ENCODE measurements around the gene B4GALT6.

Gene B4GALT6

GRCh38 chr18:31581498-31582197, 102.7 kb downstream of the B4GALT6 start:
- H4K20me1 ChIP-seq (ENCODE audit: insufficient read depth) = no peaks in the 10 kb centered on the region
- no peaks in the 10 kb centered on the region for H3K4me1 ChIP-seq (ENCODE audit: low read depth, poor library complexity, severe bottlenecking)
- H3K79me2 ChIP-seq (ENCODE audit: insufficient read depth, low read depth) = no peaks in the 10 kb centered on the region
- H3K36me3 ChIP-seq (ENCODE audit: insufficient read depth) = no peaks in the 10 kb centered on the region
- no peak overlapping the region for H3K9ac ChIP-seq
- no peaks in the 10 kb centered on the region for H3K27me3 ChIP-seq (ENCODE audit: insufficient read depth, low read depth)
- no peak overlapping the region for H3K4me2 ChIP-seq
- no peak overlapping the region for H2AFZ ChIP-seq (ENCODE audit: low read depth)
- H3K4me3 ChIP-seq (IDR thresholded peaks at IDR 0.05; ENCODE audit: insufficient read depth, low read depth, low read length) = no peak overlapping the region
- no peak overlapping the region for H3K27ac ChIP-seq
- TF ChIP-seq, protein P1, sequence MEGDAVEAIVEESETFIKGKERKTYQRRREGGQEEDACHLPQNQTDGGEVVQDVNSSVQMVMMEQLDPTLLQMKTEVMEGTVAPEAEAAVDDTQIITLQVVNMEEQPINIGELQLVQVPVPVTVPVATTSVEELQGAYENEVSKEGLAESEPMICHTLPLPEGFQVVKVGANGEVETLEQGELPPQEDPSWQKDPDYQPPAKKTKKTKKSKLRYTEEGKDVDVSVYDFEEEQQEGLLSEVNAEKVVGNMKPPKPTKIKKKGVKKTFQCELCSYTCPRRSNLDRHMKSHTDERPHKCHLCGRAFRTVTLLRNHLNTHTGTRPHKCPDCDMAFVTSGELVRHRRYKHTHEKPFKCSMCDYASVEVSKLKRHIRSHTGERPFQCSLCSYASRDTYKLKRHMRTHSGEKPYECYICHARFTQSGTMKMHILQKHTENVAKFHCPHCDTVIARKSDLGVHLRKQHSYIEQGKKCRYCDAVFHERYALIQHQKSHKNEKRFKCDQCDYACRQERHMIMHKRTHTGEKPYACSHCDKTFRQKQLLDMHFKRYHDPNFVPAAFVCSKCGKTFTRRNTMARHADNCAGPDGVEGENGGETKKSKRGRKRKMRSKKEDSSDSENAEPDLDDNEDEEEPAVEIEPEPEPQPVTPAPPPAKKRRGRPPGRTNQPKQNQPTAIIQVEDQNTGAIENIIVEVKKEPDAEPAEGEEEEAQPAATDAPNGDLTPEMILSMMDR (conservative IDR thresholded peaks at IDR 0.05; ENCODE audit: low read depth, low read length) = no peak

DNA sequence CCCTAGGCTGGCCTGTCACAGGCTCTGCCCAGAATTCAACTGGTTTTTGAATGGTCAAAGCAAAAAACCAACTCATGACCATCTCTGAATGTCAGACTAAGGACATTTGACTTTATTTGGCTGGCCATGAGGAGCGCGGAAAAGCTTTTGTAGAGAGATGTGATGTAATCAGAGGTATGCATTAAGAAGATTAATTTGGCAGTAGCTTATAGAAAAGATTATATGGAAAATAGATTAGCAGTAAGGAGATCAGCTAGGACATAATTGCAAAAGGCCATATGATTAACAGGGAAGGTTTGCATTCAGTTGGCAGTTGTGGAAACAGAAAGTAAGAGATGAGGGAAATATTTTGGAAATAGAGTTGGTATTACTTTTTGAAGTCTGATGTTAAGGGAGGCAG, 105.0 kb downstream of the B4GALT6 start:
- Histone ChIP-seq H4K20me1 (ENCODE audit: insufficient read depth) (no peaks in the 10 kb centered on the region), H3K27me3 (ENCODE audit: insufficient read depth, low read depth) (no peaks in the 10 kb centered on the region), H3K9ac (no peak overlapping the region), H3K4me2 (no peak overlapping the region), H3K79me2 (ENCODE audit: insufficient read depth, low read depth) (no peaks in the 10 kb centered on the region), H3K36me3 (ENCODE audit: insufficient read depth) (no peaks in the 10 kb centered on the region), H2AFZ (ENCODE audit: low read depth) (no peak overlapping the region), H3K4me3 (IDR thresholded peaks at IDR 0.05; ENCODE audit: insufficient read depth, low read depth, low read length) (no peak overlapping the region), H3K27ac (no peak overlapping the region), H3K4me1 (ENCODE audit: low read depth, poor library complexity, severe bottlenecking) (no peaks in the 10 kb centered on the region)
- TF ChIP-seq, protein P1 (conservative IDR thresholded peaks at IDR 0.05; ENCODE audit: low read depth, low read length) = no peak

DNA sequence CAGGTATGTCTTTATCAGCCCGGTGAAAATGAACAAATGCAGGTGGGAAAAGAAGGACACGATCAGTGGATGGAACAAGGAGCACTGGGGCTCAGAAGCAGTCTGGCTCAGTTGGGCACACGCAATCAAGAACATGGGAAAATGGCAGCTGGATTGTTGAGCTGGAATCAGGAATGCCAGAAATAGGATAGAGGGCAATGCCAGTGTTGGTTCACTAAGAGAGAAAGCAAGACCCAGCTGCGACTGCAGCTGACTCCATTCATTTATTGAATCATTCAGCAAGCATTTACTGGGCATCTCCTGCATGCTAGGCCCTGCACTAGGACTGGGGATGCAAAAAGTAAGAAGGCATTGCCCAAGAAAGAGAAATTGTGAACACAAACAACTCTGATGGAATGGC, 106.3 kb downstream of the B4GALT6 start:
- H3K4me2 ChIP-seq = no peak overlapping the region
- H2AFZ ChIP-seq (ENCODE audit: low read depth) = no peak overlapping the region
- TF ChIP-seq, protein P1 (conservative IDR thresholded peaks at IDR 0.05; ENCODE audit: low read depth, low read length) = no peak
- no peaks in the 10 kb centered on the region for H3K36me3 ChIP-seq (ENCODE audit: insufficient read depth)
- H3K4me1 ChIP-seq (ENCODE audit: low read depth, poor library complexity, severe bottlenecking) = no peaks in the 10 kb centered on the region
- H3K27ac ChIP-seq = no peak overlapping the region
- no peaks in the 10 kb centered on the region for H3K27me3 ChIP-seq (ENCODE audit: insufficient read depth, low read depth)
- H3K4me3 ChIP-seq (IDR thresholded peaks at IDR 0.05; ENCODE audit: insufficient read depth, low read depth, low read length) = no peak overlapping the region
- no peak overlapping the region for H3K9ac ChIP-seq
- H4K20me1 ChIP-seq (ENCODE audit: insufficient read depth) = no peaks in the 10 kb centered on the region
- H3K79me2 ChIP-seq (ENCODE audit: insufficient read depth, low read depth) = no peaks in the 10 kb centered on the region

DNA sequence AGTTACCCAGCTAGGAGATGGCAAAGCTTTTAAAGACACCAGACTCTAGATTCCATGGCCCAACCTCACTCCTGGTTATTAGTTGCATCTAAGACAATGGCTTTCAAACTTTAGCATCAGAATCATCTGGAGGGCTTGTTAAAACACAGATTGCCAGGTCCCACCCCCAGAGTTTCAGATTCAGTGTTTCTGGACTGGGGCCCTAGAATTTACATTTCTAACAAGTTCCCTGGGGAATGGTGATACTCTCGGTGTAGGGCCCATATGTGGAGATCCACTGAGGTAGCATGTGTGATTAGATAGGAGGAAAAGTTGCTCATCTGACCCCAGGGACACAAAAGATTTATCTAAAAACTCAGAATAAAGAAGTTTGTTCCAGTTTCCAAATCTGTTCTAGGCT, 107.2 kb downstream of the B4GALT6 start:
- H2AFZ ChIP-seq (ENCODE audit: low read depth) = no peak overlapping the region
- H3K4me2 ChIP-seq = no peak overlapping the region

More for the DNA sequence above, 107.2 kb downstream of the B4GALT6 start:
- Histone ChIP-seq H3K9ac (no peak overlapping the region), H3K27me3 (ENCODE audit: insufficient read depth, low read depth) (no peaks in the 10 kb centered on the region), H3K36me3 (ENCODE audit: insufficient read depth) (no peaks in the 10 kb centered on the region), H3K79me2 (ENCODE audit: insufficient read depth, low read depth) (no peaks in the 10 kb centered on the region), H3K4me3 (IDR thresholded peaks at IDR 0.05; ENCODE audit: insufficient read depth, low read depth, low read length) (no peak overlapping the region), H3K4me1 (ENCODE audit: low read depth, poor library complexity, severe bottlenecking) (no peaks in the 10 kb centered on the region), H3K27ac (no peak overlapping the region), H4K20me1 (ENCODE audit: insufficient read depth) (no peaks in the 10 kb centered on the region)
- TF ChIP-seq, protein P1 (conservative IDR thresholded peaks at IDR 0.05; ENCODE audit: low read depth, low read length) = no peak

All from KMS-11 (cell line).